ENCODE results near the gene NCK2. TPM values are rescaled to one million over a fixed set of nuclear protein-coding genes. Genes with fewer than 3 reads are reported as not detected.

The NCK2 gene
- total RNA-seq, 1 experiment from 2014 or later = 49.2 TPM

GRCh38 chr2:105754011-105754410, 9.3 kb downstream of the NCK2 start:
- no CpG with 5 or more reads among the region's 5 CpGs for WGBS (ENCODE audit: extremely low coverage, insufficient read length, low lambda C conversion rate)
- Histone ChIP-seq H2BK12ac (ENCODE audit: insufficient read length, low read depth, low read length) (no peak overlapping the region), H2BK5ac (ENCODE audit: insufficient read length, low read length) (no peak overlapping the region), H3K14ac (ENCODE audit: insufficient read depth, low read length) (no peak overlapping the region; the same call in 1 of the 2 replicates), H3K18ac (ENCODE audit: insufficient read length, low read depth, low read length) (no peak overlapping the region), H2BK20ac (ENCODE audit: low read depth, low read length, poor library complexity, severe bottlenecking) (no peak overlapping the region), H3K56ac (ENCODE audit: insufficient read length, low read depth, low read length) (no peak overlapping the region), H4K5ac (ENCODE audit: insufficient read length, low read depth, low read length) (no peak overlapping the region), H4K8ac (replicated peaks; ENCODE audit: insufficient read length, low read depth, low read length) (no peak overlapping the region), H4K91ac (ENCODE audit: insufficient read length, low read depth, low read length) (no peak overlapping the region), H2AFZ (ENCODE audit: low read length) (no peak overlapping the region), H2BK15ac (ENCODE audit: low read depth, low read length) (no peak overlapping the region), H4K20me1 (ENCODE audit: control insufficient read depth, insufficient read depth, insufficient read length) (no peaks in the 10 kb centered on the region), H3K4me2 (ENCODE audit: insufficient read depth, insufficient read length, low read length) (no peak overlapping the region), H3K79me1 (ENCODE audit: insufficient read depth, low read depth, low read length, poor library complexity, severe bottlenecking) (peaks cover 4% of the 10 kb centered on the region), H3K9me3 (ENCODE audit: control insufficient read depth, low read depth, low read length) (no peaks in the 10 kb centered on the region), H3T11ph (ENCODE audit: low read length) (no peak overlapping the region), H3K23me2 (ENCODE audit: insufficient read length, low read depth, low read length, poor library complexity, severe bottlenecking) (no peaks in the 10 kb centered on the region), H2BK120ac (ENCODE audit: low read depth, low read length, poor library complexity, severe bottlenecking) (no peak overlapping the region), H3K4me1 (ENCODE audit: insufficient read depth, low read length) (peaks cover 10% of the 10 kb centered on the region; the same call in 1 of the 2 replicates), H2AK5ac (ENCODE audit: insufficient read length, low read length) (no peak overlapping the region), H3K79me2 (ENCODE audit: insufficient read depth, low read length) (peaks cover 48% of the 10 kb centered on the region; the same call in 1 of the 2 replicates), H3K9ac (ENCODE audit: extremely low read depth, insufficient read length, low read length) (no peak overlapping the region), H3K4ac (ENCODE audit: low read depth, low read length) (no peak overlapping the region), H3K23ac (ENCODE audit: insufficient read length, low read depth, low read length) (no peak overlapping the region), H3K27me3 (ENCODE audit: insufficient read depth, low read length) (no peaks in the 10 kb centered on the region), H3K27ac (ENCODE audit: insufficient read length, low read depth, low read length) (no peak overlapping the region)
- no peak for TF ChIP-seq CTCF (conservative IDR thresholded peaks at IDR 0.05)
- Mint-ChIP-seq H3K36me3 (ENCODE audit: insufficient read depth in 1 of 3, low read depth in 3 of 3) (peaks cover 11 to 29% (median 15%) of the 10 kb centered on the region in 3 experiments), H3K9me3 (no peaks in the 10 kb centered on the region; a peak in 1 of 5 replicates), H3K4me1 (peaks cover 54 to 75% of the 10 kb centered on the region in 2 experiments), H3K4me3 (no peak overlapping the region), H3K27me3 (ENCODE audit: low read depth) (no peaks in the 10 kb centered on the region), H3K27ac (peak overlapping the region in 1 of 3 experiments; percentile 42; a peak in 2 of 7 replicates)
- no peak for DNase-seq
